Epithelial cell of proximal tubule (primary cell): Measurements from ENCODE around the gene TPP1. TPM values are rescaled to one million over a fixed set of nuclear protein-coding genes. Genes with fewer than 3 reads are reported as not detected.

Experiments
- DNase-seq: peaks from one replicate; pipeline ENCODE4 v3.0.0-alpha.2; 2011; ENCODE audit warnings: low read depth
- H3K4me3 ChIP-seq: 2 replicates; pipeline ENCODE4 v1.5.1; 2011; ENCODE audit warnings: low read depth, mild to moderate bottlenecking, low read length
- total RNA-seq: library from RNA; depleted of rRNA; stranded (reverse); fragments of >200 nt; gene quantifications from 2 replicates; pipeline ENCODE4 v1.2.3, GENCODE V29; 2015
- TF ChIP-seq, protein P1 (sequence below): conservative IDR thresholded peaks from 2 replicates; pipeline ENCODE4 v1.5.1; 2012; ENCODE audit warnings: low read depth, mild to moderate bottlenecking, low read length

Gene TPP1
- total RNA-seq = 7.4 and 15.4 TPM in 2 replicates

GRCh38 chr11:6619004-6619745, at the start of gene TPP1:
TPP1 (minus strand) TSS chr11:6619422; CDS start chr11:6619400, 22 bp downstream.
- peak; percentile 63 for DNase-seq
- peak within 1 kb of the TSS; percentile 91 for H3K4me3 ChIP-seq
- TF ChIP-seq, protein P1, sequence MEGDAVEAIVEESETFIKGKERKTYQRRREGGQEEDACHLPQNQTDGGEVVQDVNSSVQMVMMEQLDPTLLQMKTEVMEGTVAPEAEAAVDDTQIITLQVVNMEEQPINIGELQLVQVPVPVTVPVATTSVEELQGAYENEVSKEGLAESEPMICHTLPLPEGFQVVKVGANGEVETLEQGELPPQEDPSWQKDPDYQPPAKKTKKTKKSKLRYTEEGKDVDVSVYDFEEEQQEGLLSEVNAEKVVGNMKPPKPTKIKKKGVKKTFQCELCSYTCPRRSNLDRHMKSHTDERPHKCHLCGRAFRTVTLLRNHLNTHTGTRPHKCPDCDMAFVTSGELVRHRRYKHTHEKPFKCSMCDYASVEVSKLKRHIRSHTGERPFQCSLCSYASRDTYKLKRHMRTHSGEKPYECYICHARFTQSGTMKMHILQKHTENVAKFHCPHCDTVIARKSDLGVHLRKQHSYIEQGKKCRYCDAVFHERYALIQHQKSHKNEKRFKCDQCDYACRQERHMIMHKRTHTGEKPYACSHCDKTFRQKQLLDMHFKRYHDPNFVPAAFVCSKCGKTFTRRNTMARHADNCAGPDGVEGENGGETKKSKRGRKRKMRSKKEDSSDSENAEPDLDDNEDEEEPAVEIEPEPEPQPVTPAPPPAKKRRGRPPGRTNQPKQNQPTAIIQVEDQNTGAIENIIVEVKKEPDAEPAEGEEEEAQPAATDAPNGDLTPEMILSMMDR = no peak

- no peak for DNase-seq
- no peak overlapping the region for H3K4me3 ChIP-seq
- TF ChIP-seq, protein P1 = peak; percentile 56
These were observed 48.6 kb upstream of the TPP1 start for GRCh38 chr11:6667733-6668374.

GRCh38 chr11:6666302-6667183, 47.3 kb upstream of the TPP1 start:
- H3K4me3 ChIP-seq = no peak overlapping the region
- DNase-seq = no peak
- TF ChIP-seq, protein P1 = no peak

GRCh38 chr11:6664551-6664950, 45.3 kb upstream of the TPP1 start:
- DNase-seq = no peak
- TF ChIP-seq, protein P1 = no peak
- no peak overlapping the region for H3K4me3 ChIP-seq

DNA sequence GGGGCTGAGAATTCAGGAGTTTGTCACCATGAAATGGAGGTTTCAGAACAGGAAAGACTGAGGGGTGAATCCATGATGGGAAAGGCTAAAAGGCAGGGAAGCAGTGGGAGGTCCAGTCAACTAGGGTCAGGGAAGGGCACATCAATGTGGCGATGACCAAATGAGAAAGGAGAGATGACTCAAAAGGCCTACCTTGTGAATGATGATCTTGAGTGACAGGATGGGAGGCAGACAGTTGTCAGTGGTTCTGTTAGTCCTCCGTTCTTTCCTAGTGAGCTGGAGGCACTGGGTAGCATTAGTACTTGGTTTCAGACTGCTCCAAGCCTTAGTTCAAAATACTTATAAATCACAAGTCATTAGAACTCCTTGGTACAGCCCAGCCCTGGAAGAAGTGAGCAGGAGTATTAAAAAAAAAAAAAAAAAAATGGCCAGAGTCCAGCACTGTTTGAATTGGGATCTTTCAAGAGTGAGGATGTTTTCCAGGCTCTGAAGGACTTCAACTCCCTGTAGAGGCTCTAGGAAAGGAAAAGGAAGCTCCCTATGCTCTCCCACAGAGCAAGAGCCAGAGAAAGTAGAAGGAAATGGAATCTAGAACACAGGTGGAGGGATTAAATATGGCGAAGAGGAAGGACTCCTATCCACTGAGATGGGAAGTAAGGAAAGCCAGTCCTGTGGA, 44.7 kb upstream of the TPP1 start:
- DNase-seq = no peak
- TF ChIP-seq, protein P1 = no peak
- H3K4me3 ChIP-seq = no peak overlapping the region

DNA sequence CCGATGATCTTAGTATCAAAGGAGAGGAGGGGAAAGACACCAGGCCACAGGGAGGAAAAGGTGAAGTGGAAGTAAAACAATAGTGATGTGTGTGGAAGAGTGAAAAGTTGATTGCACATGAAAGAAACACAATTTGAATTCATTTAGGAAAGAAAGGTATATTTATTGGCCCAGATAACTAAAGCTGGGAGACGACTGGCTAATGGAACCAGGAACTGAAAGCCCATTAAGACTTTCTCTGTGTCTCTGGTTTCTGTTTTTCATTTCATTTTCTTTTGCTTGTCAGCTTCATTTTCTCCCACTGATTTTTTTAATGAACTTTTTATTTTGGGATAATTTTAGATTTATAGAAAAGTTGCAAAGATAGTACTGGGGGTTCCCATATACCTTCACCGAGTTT, 41.5 kb upstream of the TPP1 start:
- TF ChIP-seq, protein P1 = no peak
- no peak for DNase-seq
- H3K4me3 ChIP-seq = no peak overlapping the region
